ENCODE measurements around the gene CCDC86.

DNA sequence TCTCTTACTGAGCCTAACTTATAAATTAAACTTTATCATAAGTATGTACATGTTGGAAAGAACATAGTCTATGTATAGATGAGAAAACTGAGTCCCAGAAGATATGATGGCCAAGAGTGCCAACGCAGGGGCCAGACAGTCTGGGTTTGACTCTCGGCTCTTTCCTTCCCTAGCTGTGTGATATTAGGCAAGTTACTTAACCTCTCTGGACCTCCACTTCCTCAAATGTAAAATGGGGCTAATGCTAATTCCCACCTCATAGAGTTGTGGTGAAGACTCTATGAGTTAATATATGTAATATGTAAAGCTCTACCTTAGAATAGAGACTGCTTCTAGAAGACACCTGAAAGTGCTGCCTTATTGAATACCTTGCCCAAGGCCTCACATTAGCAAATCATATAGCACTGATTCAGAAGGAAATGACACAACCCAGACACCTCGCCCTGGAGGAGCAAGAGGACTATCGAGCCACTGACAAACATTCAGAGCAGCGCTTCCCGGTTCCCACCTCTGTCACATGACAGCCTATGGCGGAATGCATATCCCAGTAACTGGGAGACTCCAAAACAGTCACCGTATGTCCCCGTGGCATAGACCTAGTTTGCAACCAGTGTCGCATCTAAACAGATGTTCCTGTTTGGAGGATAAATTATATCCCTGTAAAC lies 11.3 kb upstream of the CCDC86 start:
- TF ChIP-seq, protein P1, sequence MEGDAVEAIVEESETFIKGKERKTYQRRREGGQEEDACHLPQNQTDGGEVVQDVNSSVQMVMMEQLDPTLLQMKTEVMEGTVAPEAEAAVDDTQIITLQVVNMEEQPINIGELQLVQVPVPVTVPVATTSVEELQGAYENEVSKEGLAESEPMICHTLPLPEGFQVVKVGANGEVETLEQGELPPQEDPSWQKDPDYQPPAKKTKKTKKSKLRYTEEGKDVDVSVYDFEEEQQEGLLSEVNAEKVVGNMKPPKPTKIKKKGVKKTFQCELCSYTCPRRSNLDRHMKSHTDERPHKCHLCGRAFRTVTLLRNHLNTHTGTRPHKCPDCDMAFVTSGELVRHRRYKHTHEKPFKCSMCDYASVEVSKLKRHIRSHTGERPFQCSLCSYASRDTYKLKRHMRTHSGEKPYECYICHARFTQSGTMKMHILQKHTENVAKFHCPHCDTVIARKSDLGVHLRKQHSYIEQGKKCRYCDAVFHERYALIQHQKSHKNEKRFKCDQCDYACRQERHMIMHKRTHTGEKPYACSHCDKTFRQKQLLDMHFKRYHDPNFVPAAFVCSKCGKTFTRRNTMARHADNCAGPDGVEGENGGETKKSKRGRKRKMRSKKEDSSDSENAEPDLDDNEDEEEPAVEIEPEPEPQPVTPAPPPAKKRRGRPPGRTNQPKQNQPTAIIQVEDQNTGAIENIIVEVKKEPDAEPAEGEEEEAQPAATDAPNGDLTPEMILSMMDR (IDR thresholded peaks at IDR 0.05): no peak
- TF ChIP-seq POLR2AphosphoS5 (IDR thresholded peaks at IDR 0.05) (no peak), POLR2A (IDR thresholded peaks at IDR 0.05) (no peak), EP300 (IDR thresholded peaks at IDR 0.05) (no peak)
